HCT116 (cell line): ENCODE measurements around the gene PTPN2.

ENCODE experiments used
- CBX3 ChIP-seq: IDR thresholded peaks from 2 replicates; pipeline ENCODE4 v1.6.1; 2012; ENCODE audit warnings: low read depth
- CEBPB ChIP-seq: IDR thresholded peaks from 2 replicates; pipeline ENCODE4 v1.6.1; 2012; ENCODE audit warnings: low read depth
- EGR1 ChIP-seq: IDR thresholded peaks from 2 replicates; pipeline ENCODE4 v1.6.1; 2012; ENCODE audit warnings: low read depth
- EZH2 ChIP-seq: fragments of 200-600 bp; sonication (generic); IDR thresholded peaks from 2 replicates; pipeline ENCODE4 v1.6.1; 2017; ENCODE audit warnings: antibody characterized with exemption, mixed run types
- FOSL1 ChIP-seq: IDR thresholded peaks from 2 replicates; pipeline ENCODE4 v1.6.1; 2012; ENCODE audit warnings: low read depth
- POLR2A ChIP-seq: IDR thresholded peaks from 2 replicates; pipeline ENCODE4 v1.7.0; 2011; ENCODE audit warnings: borderline replicate concordance; ENCODE audit not compliant: insufficient read depth, insufficient read length; ENCODE audit errors: extremely low read depth
- POLR2AphosphoS5 ChIP-seq: IDR thresholded peaks from 2 replicates; pipeline ENCODE4 v1.6.1; 2011; ENCODE audit warnings: mild to moderate bottlenecking, low read depth, low read length, moderate library complexity
- RAD21 ChIP-seq: IDR thresholded peaks from 2 replicates; pipeline ENCODE4 v1.6.1; 2012; ENCODE audit warnings: low read depth, mild to moderate bottlenecking
- SIN3A ChIP-seq: IDR thresholded peaks from 2 replicates; pipeline ENCODE4 v1.6.1; 2012; ENCODE audit warnings: low read depth
- SRF ChIP-seq: IDR thresholded peaks from 2 replicates; pipeline ENCODE4 v1.6.1; 2012; ENCODE audit warnings: low read depth
- YY1 ChIP-seq: IDR thresholded peaks from 2 replicates; pipeline ENCODE4 v1.6.1; 2011; ENCODE audit warnings: low read length, low read depth, moderate library complexity, mild to moderate bottlenecking; ENCODE audit not compliant: insufficient replicate concordance; ENCODE audit errors: extremely low read depth
- TF ChIP-seq, protein P1 (sequence below), 3 experiments: fragments of 200-600 bp in 1 of 3; sonication (generic) in 1 of 3; IDR thresholded peaks in 2 of 3; conservative IDR thresholded peaks in 1 of 3; 2 replicates each; pipeline ENCODE4 v1.5.1; 2012 to 2017; ENCODE audit warnings: low read depth in 2 of 3, low read length in 2 of 3, antibody characterized with exemption in 1 of 3, borderline replicate concordance in 1 of 3, control low read depth in 1 of 3, mild to moderate bottlenecking in 1 of 3, mixed read lengths in 1 of 3, mixed run types in 1 of 3, moderate library complexity in 1 of 3; ENCODE audit not compliant: insufficient read depth in 1 of 3
- TF ChIP-seq, protein P2 (sequence below): IDR thresholded peaks from 2 replicates; pipeline ENCODE4 v1.6.1; 2012; ENCODE audit warnings: low read depth
- TF ChIP-seq, protein P3 (sequence below): IDR thresholded peaks from 2 replicates; pipeline ENCODE4 v1.6.1; 2012

DNA sequence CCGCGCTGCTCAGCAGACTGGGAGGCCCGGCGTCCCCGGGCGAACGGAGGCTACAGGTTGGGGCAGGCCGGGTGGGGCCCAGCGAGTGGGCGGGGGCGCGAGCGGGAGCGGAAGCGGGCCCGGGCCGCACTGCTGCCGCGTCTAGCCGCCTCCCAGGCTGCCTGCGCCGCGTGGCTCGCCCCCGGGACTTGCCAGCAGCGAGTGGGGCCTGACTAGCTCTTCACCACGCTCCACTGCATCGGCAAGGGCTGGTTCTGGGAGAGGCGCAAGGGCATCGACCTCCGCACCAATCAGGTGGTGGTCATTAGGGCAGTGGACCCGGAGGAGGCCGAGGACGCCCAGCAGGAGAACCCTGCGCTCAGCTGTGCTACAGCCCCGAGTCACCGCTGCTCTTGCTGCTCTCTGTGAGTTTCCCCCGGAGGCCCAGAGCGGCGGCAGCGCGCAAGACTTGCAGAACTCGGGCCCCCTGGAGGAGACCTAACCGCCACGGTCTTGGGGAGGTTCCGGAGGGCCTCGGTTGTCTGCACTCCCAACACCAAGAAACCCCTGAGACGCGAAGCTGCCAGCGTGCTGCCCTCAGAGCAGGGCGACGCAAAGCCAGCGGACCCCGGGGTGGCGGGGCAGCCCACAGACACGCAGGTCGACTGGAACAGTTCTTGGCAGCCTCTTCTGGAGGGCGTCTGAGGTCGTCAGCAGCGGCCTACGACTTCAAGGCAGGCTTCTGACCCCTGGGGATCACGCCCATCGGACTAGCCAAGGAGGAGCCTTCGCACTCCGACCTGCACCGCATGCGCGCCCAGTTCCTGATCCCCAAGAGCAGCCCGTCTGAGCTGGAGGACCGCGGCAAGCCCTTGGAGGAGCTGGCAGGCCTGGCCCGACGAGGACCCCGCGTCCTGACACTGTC is 27.2 kb upstream of the PTPN2 start:
- no peak for TF ChIP-seq YY1
- no peak for TF ChIP-seq SIN3A
- TF ChIP-seq, protein P1, sequence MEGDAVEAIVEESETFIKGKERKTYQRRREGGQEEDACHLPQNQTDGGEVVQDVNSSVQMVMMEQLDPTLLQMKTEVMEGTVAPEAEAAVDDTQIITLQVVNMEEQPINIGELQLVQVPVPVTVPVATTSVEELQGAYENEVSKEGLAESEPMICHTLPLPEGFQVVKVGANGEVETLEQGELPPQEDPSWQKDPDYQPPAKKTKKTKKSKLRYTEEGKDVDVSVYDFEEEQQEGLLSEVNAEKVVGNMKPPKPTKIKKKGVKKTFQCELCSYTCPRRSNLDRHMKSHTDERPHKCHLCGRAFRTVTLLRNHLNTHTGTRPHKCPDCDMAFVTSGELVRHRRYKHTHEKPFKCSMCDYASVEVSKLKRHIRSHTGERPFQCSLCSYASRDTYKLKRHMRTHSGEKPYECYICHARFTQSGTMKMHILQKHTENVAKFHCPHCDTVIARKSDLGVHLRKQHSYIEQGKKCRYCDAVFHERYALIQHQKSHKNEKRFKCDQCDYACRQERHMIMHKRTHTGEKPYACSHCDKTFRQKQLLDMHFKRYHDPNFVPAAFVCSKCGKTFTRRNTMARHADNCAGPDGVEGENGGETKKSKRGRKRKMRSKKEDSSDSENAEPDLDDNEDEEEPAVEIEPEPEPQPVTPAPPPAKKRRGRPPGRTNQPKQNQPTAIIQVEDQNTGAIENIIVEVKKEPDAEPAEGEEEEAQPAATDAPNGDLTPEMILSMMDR (IDR thresholded peaks at IDR 0.05 in 2 of 3, conservative IDR thresholded peaks at IDR 0.05 in 1 of 3; ENCODE audit: borderline replicate concordance in 1 of 3, insufficient read depth in 1 of 3, low read depth in 2 of 3, low read length in 2 of 3) = no peak
- TF ChIP-seq, protein P2, sequence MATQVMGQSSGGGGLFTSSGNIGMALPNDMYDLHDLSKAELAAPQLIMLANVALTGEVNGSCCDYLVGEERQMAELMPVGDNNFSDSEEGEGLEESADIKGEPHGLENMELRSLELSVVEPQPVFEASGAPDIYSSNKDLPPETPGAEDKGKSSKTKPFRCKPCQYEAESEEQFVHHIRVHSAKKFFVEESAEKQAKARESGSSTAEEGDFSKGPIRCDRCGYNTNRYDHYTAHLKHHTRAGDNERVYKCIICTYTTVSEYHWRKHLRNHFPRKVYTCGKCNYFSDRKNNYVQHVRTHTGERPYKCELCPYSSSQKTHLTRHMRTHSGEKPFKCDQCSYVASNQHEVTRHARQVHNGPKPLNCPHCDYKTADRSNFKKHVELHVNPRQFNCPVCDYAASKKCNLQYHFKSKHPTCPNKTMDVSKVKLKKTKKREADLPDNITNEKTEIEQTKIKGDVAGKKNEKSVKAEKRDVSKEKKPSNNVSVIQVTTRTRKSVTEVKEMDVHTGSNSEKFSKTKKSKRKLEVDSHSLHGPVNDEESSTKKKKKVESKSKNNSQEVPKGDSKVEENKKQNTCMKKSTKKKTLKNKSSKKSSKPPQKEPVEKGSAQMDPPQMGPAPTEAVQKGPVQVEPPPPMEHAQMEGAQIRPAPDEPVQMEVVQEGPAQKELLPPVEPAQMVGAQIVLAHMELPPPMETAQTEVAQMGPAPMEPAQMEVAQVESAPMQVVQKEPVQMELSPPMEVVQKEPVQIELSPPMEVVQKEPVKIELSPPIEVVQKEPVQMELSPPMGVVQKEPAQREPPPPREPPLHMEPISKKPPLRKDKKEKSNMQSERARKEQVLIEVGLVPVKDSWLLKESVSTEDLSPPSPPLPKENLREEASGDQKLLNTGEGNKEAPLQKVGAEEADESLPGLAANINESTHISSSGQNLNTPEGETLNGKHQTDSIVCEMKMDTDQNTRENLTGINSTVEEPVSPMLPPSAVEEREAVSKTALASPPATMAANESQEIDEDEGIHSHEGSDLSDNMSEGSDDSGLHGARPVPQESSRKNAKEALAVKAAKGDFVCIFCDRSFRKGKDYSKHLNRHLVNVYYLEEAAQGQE = no peak
- TF ChIP-seq POLR2AphosphoS5 = no peak
- no peak for TF ChIP-seq EZH2
- TF ChIP-seq SRF = no peak
- TF ChIP-seq CEBPB = no peak
- TF ChIP-seq, protein P3, sequence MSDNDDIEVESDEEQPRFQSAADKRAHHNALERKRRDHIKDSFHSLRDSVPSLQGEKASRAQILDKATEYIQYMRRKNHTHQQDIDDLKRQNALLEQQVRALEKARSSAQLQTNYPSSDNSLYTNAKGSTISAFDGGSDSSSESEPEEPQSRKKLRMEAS = no peak
- TF ChIP-seq EGR1 = no peak
- no peak for TF ChIP-seq CBX3
- TF ChIP-seq POLR2A = no peak
- no peak for TF ChIP-seq FOSL1
- TF ChIP-seq RAD21 = no peak
